ENCODE measurements around the gene SGSM1. TPM values are rescaled to one million over a fixed set of nuclear protein-coding genes. Genes with fewer than 3 reads are reported as not detected.
A peak's percentile ranks its signal among the peaks of the same experiment; 100 is the strongest.

SGSM1 gene
- polyA plus RNA-seq, 3 donors = not detected

DNA sequence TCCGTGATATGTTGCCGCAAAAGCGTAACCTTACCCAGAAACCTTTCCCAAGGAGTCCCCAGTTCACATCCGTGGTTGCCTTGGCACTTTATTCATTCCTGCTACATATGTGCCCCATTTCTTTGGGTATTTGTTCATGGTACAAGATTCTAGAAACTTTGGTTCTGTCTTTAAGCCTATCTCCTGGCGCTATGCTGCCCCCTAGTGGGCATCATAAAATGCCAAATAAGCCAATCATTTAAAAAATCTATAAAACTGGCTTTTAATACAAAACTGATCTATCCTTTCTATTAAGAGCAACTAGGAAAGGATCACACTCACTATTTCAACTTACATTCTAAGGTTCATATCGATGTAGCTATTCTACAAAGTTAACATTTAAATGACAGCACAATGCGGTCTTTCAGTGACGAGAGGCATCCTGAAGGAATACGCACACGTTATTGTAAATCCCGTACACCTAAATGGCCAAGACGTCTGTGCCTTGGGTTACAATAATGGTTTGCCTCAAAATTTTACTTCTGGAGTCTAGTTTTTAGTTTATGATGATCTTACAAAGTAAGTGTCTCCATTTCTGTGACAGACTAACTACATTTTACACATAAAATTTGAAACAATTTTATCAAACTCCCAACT, 47.7 kb upstream of the SGSM1 start:
- Histone ChIP-seq H3K4me2 (replicated peaks; ENCODE audit: extremely low read depth, low read length, poor library complexity, severe bottlenecking) (no peak overlapping the region), H3K9ac (ENCODE audit: insufficient read depth, low read length, poor library complexity, severe bottlenecking) (no peak overlapping the region), H3K36me3 (replicated peaks in 1 of 2; ENCODE audit: control insufficient read depth in 1 of 2, insufficient read depth in 2 of 2, low read length in 2 of 2) (no peaks in the 10 kb centered on the region), H3K9me3 (replicated peaks in 1 of 2; ENCODE audit: control insufficient read depth in 1 of 2, insufficient read depth in 1 of 2, low read length in 2 of 2) (no peaks in the 10 kb centered on the region), H2AFZ (ENCODE audit: insufficient read depth, low read depth, low read length, poor library complexity, severe bottlenecking) (no peak overlapping the region), H4K20me1 (ENCODE audit: insufficient read depth, low read length) (no peaks in the 10 kb centered on the region), H3K27me3 (ENCODE audit: control insufficient read depth in 2 of 2, insufficient read depth in 2 of 2, low read length in 2 of 2) (no peaks in the 10 kb centered on the region), H3K4me3 (replicated peaks in 1 of 3; ENCODE audit: low read depth in 2 of 3, low read length in 3 of 3) (no peak overlapping the region), H3K79me2 (ENCODE audit: insufficient read depth, low read length) (no peaks in the 10 kb centered on the region), H3K4me1 (ENCODE audit: control insufficient read depth in 1 of 2, insufficient read depth in 2 of 2, low read length in 2 of 2) (no peaks in the 10 kb centered on the region), H3K27ac (ENCODE audit: low read depth in 1 of 2, low read length in 2 of 2) (no peak overlapping the region)
- Mint-ChIP-seq H3K36me3 (no peaks in the 10 kb centered on the region), H3K4me3 (no peak overlapping the region), H3K27me3 (ENCODE audit: low read depth in 3 of 3) (peaks cover 2 to 6% (median 4%) of the 10 kb centered on the region in 3 donors), H3K9me3 (no peaks in the 10 kb centered on the region), H3K27ac (no peak overlapping the region), H3K4me1 (peaks cover 1% of the 10 kb centered on the region)
- TF ChIP-seq, protein P1, sequence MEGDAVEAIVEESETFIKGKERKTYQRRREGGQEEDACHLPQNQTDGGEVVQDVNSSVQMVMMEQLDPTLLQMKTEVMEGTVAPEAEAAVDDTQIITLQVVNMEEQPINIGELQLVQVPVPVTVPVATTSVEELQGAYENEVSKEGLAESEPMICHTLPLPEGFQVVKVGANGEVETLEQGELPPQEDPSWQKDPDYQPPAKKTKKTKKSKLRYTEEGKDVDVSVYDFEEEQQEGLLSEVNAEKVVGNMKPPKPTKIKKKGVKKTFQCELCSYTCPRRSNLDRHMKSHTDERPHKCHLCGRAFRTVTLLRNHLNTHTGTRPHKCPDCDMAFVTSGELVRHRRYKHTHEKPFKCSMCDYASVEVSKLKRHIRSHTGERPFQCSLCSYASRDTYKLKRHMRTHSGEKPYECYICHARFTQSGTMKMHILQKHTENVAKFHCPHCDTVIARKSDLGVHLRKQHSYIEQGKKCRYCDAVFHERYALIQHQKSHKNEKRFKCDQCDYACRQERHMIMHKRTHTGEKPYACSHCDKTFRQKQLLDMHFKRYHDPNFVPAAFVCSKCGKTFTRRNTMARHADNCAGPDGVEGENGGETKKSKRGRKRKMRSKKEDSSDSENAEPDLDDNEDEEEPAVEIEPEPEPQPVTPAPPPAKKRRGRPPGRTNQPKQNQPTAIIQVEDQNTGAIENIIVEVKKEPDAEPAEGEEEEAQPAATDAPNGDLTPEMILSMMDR (IDR thresholded peaks at IDR 0.05) = peak; percentile 91
- DNase-seq = peak; percentile 10 to 36 (median 30)
- intact Hi-C loops (cut with micrococcal nuclease) = no loop called here
- 0% methylated on average over 2 of the region's 12 CpGs for WGBS (ENCODE audit: insufficient coverage)

GRCh38 chr22:24759765-24760164, 46.2 kb upstream of the SGSM1 start:
- Histone ChIP-seq H3K27ac (ENCODE audit: low read depth in 1 of 2, low read length in 2 of 2) (no peak overlapping the region), H3K9me3 (replicated peaks in 1 of 2; ENCODE audit: control insufficient read depth in 1 of 2, insufficient read depth in 1 of 2, low read length in 2 of 2) (no peaks in the 10 kb centered on the region), H2AFZ (ENCODE audit: insufficient read depth, low read depth, low read length, poor library complexity, severe bottlenecking) (no peak overlapping the region), H3K27me3 (ENCODE audit: control insufficient read depth in 2 of 2, insufficient read depth in 2 of 2, low read length in 2 of 2) (no peaks in the 10 kb centered on the region), H3K4me3 (replicated peaks in 1 of 3; ENCODE audit: low read depth in 2 of 3, low read length in 3 of 3) (no peak overlapping the region), H4K20me1 (ENCODE audit: insufficient read depth, low read length) (no peaks in the 10 kb centered on the region), H3K4me1 (ENCODE audit: control insufficient read depth in 1 of 2, insufficient read depth in 2 of 2, low read length in 2 of 2) (no peaks in the 10 kb centered on the region), H3K4me2 (replicated peaks; ENCODE audit: extremely low read depth, low read length, poor library complexity, severe bottlenecking) (no peak overlapping the region), H3K9ac (ENCODE audit: insufficient read depth, low read length, poor library complexity, severe bottlenecking) (no peak overlapping the region), H3K36me3 (replicated peaks in 1 of 2; ENCODE audit: control insufficient read depth in 1 of 2, insufficient read depth in 2 of 2, low read length in 2 of 2) (no peaks in the 10 kb centered on the region), H3K79me2 (ENCODE audit: insufficient read depth, low read length) (no peaks in the 10 kb centered on the region)
- Mint-ChIP-seq H3K4me3 (no peak overlapping the region), H3K4me1 (no peaks in the 10 kb centered on the region), H3K27ac (no peak overlapping the region), H3K27me3 (ENCODE audit: low read depth in 3 of 3) (peaks cover 7 to 11% (median 10%) of the 10 kb centered on the region in 3 donors), H3K9me3 (peaks cover 0 to 2% (median 0%) of the 10 kb centered on the region in 7 donors), H3K36me3 (no peaks in the 10 kb centered on the region)
- WGBS (ENCODE audit: insufficient coverage) = 92% methylated on average over 2 of the region's 6 CpGs
- intact Hi-C loops (cut with micrococcal nuclease) = loop anchor here in 1 of 2 donors (10.0 kb wide), 1 partner anchor 295 kb away; no protein-coding TSS in a partner anchor
- DNase-seq = no peak
- TF ChIP-seq, protein P1 (IDR thresholded peaks at IDR 0.05) = no peak

All from CD14-positive monocyte (primary cell).